K562 (cell line): ENCODE results near the gene PET100. TPM values are rescaled to one million over a fixed set of nuclear protein-coding genes. Genes with fewer than 3 reads are reported as not detected.

Experiments used
- BHLHE40 ChIP-seq: IDR thresholded peaks from 2 replicates; pipeline ENCODE4 v1.6.1; 2011; ENCODE audit warnings: low read length, improper control_type of control experiment
- DACH1 ChIP-seq: fragments of 450-650 bp; IDR thresholded peaks from 2 replicates; pipeline ENCODE4 v1.6.1; 2018; ENCODE audit not compliant: partially characterized antibody
- ESRRB ChIP-seq: fragments of 250-450 bp; sonication (Bioruptor Pico); IDR thresholded peaks from 2 replicates; pipeline ENCODE4 v1.5.0; 2020; ENCODE audit warnings: mild to moderate bottlenecking, moderate library complexity, borderline replicate concordance
- GATAD2B ChIP-seq: fragments of 450-650 bp; IDR thresholded peaks from 2 replicates; pipeline ENCODE4 v1.6.1; 2017; ENCODE audit warnings: mild to moderate bottlenecking, borderline replicate concordance
- HNRNPL ChIP-seq: fragments of 200-400 bp; formaldehyde crosslinking; IDR thresholded peaks from 2 replicates; pipeline ENCODE4 v1.6.1; 2017; ENCODE audit warnings: low read depth, mild to moderate bottlenecking, low read length
- KAT8 ChIP-seq: fragments of 450-650 bp; IDR thresholded peaks from 2 replicates; pipeline ENCODE4 v1.6.1; 2016; ENCODE audit warnings: low read depth, mild to moderate bottlenecking
- MTA2 ChIP-seq: fragments of 450-650 bp; IDR thresholded peaks from 2 replicates; pipeline ENCODE4 v1.6.1; 2016; ENCODE audit warnings: low read depth
- NCOA2 ChIP-seq, 2 experiments: fragments of 450-650 bp; IDR thresholded peaks; 2 replicates each; pipeline ENCODE4 v1.6.1; 2018; ENCODE audit warnings: mild to moderate bottlenecking in 2 of 2, moderate library complexity in 1 of 2; ENCODE audit not compliant: partially characterized antibody in 2 of 2
- NCOR1 ChIP-seq: fragments of 450-650 bp; IDR thresholded peaks from 2 replicates; pipeline ENCODE4 v1.6.1; 2016; ENCODE audit warnings: mild to moderate bottlenecking, moderate library complexity
- PYGO2 ChIP-seq: fragments of 450-650 bp; IDR thresholded peaks from 2 replicates; pipeline ENCODE4 v1.6.1; 2016; ENCODE audit warnings: mild to moderate bottlenecking, missing genetic modification characterization, moderate library complexity, missing compliant biosample characterization
- RREB1 ChIP-seq: fragments of 250-450 bp; sonication (Bioruptor Pico); IDR thresholded peaks from 2 replicates; pipeline ENCODE4 v1.4.0; 2020
- SIN3A ChIP-seq, 2 experiments: fragments of 150-350 bp in 1 of 2; IDR thresholded peaks; 2 replicates each; pipeline ENCODE4 v1.6.1; 2011 to 2016; ENCODE audit warnings: borderline replicate concordance in 2 of 2, low read depth in 2 of 2, low read length in 2 of 2, mild to moderate bottlenecking in 2 of 2, moderate library complexity in 2 of 2; ENCODE audit not compliant: control insufficient read depth in 1 of 2
- SMARCE1 ChIP-seq: fragments of 450-650 bp; IDR thresholded peaks from 2 replicates; pipeline ENCODE4 v1.7.1; 2016; ENCODE audit warnings: mild to moderate bottlenecking
- ZBED1 ChIP-seq: IDR thresholded peaks from 2 replicates; pipeline ENCODE4 v1.6.1; 2014
- ZNF140 ChIP-seq: fragments of 250-450 bp; sonication (Bioruptor Pico); IDR thresholded peaks from 2 replicates; pipeline ENCODE4 v1.8.0; 2021; ENCODE audit warnings: moderate library complexity, mild to moderate bottlenecking, inconsistent platforms
- ZNF445 ChIP-seq: fragments of 250-450 bp; sonication (Bioruptor Pico); IDR thresholded peaks from 2 replicates; pipeline ENCODE4 v1.4.0; 2020; ENCODE audit warnings: low read depth, mild to moderate bottlenecking, moderate library complexity
- ZSCAN32 ChIP-seq: fragments of 450-650 bp; formaldehyde crosslinking; IDR thresholded peaks from 2 replicates; pipeline ENCODE4 v1.4.0; 2020; ENCODE audit warnings: mild to moderate bottlenecking, moderate library complexity
- polyA plus RNA-seq, 8 experiments: library from polyadenylated mRNA; depleted of rRNA in 4 of 8; stranded (reverse) in 5 of 8; unstranded in 3 of 8; fragments of >200 nt; fragmentation: Nextera tagmentation in 2 of 8; fragmentation: Illumina TruSeq in 1 of 8; extraction: Ambion mirVana in 2 of 8; extraction: Trizol in 1 of 8; gene quantifications; 2 replicates each; pipeline versions ENCODE4 v1.2.1 to v1.2.3, GENCODE V29; 2011 to 2014; ENCODE audit warnings: inconsistent platforms in 1 of 8, missing spikeins in 1 of 8
- total RNA-seq, 7 experiments: library from RNA; depleted of rRNA in 6 of 7; stranded (reverse); fragments of >200 nt in 6 of 7; fragmentation: Illumina TruSeq in 2 of 7; extraction: Trizol in 2 of 7; gene quantifications; 2 replicates each; pipeline versions ENCODE4 v1.2.1 to v1.2.3, GENCODE V29; 2011 to 2021; ENCODE audit warnings: low replicate concordance in 1 of 7
- TF ChIP-seq, protein P1 (sequence below): fragments of 250-450 bp; sonication (Bioruptor Pico); IDR thresholded peaks from 2 replicates; pipeline ENCODE4 v1.8.0; 2021; ENCODE audit warnings: mild to moderate bottlenecking, moderate library complexity
- TF ChIP-seq, protein P2 (sequence below), 2 experiments: fragments of 450-650 bp; conservative IDR thresholded peaks; 2 replicates each; pipeline ENCODE4 v1.6.1; 2017; ENCODE audit warnings: mild to moderate bottlenecking in 2 of 2, moderate library complexity in 2 of 2

The PET100 gene
- total and polyA plus RNA-seq, 9 of the 15 experiments (the other 6 are each of a cell fraction or from before 2014, with no cell fraction given): 62.3 to 351 (median 98.3) TPM

GRCh38 chr19:7652061-7652641 is 22.6 kb downstream of the PET100 start (continued):
- no peak for TF ChIP-seq RREB1
- TF ChIP-seq ZNF140 (CRISPR knock-in tag): no peak
- TF ChIP-seq, protein P1, sequence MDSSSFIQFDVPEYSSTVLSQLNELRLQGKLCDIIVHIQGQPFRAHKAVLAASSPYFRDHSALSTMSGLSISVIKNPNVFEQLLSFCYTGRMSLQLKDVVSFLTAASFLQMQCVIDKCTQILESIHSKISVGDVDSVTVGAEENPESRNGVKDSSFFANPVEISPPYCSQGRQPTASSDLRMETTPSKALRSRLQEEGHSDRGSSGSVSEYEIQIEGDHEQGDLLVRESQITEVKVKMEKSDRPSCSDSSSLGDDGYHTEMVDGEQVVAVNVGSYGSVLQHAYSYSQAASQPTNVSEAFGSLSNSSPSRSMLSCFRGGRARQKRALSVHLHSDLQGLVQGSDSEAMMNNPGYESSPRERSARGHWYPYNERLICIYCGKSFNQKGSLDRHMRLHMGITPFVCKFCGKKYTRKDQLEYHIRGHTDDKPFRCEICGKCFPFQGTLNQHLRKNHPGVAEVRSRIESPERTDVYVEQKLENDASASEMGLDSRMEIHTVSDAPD: no peak
- TF ChIP-seq BHLHE40: no peak
- no peak for TF ChIP-seq ZBED1
- TF ChIP-seq ESRRB (CRISPR knock-in tag): no peak
- TF ChIP-seq ZNF445 (CRISPR knock-in tag): no peak
- no peak for TF ChIP-seq GATAD2B
- TF ChIP-seq MTA2: no peak
- TF ChIP-seq KAT8: no peak
- no peak for TF ChIP-seq NCOA2 (IDR thresholded peaks at IDR 0.05; ENCODE audit: partially characterized antibody in 2 of 2)
- TF ChIP-seq DACH1: peak; percentile 46
- TF ChIP-seq HNRNPL: no peak
- peak; percentile 32; the same call in 1 of the 2 replicates for TF ChIP-seq ZSCAN32 (CRISPR knock-in tag)
- TF ChIP-seq SIN3A (IDR thresholded peaks at IDR 0.05; ENCODE audit: borderline replicate concordance in 2 of 2, control insufficient read depth in 1 of 2, low read depth in 2 of 2, low read length in 2 of 2): no peak
- TF ChIP-seq, protein P2, sequence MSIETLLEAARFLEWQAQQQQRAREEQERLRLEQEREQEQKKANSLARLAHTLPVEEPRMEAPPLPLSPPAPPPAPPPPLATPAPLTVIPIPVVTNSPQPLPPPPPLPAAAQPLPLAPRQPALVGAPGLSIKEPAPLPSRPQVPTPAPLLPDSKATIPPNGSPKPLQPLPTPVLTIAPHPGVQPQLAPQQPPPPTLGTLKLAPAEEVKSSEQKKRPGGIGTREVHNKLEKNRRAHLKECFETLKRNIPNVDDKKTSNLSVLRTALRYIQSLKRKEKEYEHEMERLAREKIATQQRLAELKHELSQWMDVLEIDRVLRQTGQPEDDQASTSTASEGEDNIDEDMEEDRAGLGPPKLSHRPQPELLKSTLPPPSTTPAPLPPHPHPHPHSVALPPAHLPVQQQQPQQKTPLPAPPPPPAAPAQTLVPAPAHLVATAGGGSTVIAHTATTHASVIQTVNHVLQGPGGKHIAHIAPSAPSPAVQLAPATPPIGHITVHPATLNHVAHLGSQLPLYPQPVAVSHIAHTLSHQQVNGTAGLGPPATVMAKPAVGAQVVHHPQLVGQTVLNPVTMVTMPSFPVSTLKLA (conservative IDR thresholded peaks at IDR 0.05): peak; percentile 47 to 60; a peak in 2 of 4 replicates
- no peak for TF ChIP-seq PYGO2
- peak; percentile 79 for TF ChIP-seq NCOR1
- TF ChIP-seq SMARCE1: peak; percentile 35; the same call in 1 of the 2 replicates
